H1 (cell line): ENCODE measurements around the gene POLH. TPM values are rescaled to one million over a fixed set of nuclear protein-coding genes. Genes with fewer than 3 reads are reported as not detected.

Source experiments
- CHD7 ChIP-seq: fragments of 300-600 bp; sonication (generic); IDR thresholded peaks from 2 replicates; pipeline ENCODE4 v1.7.1; 2012; ENCODE audit warnings: low read length, moderate library complexity, mild to moderate bottlenecking, inconsistent platforms; ENCODE audit not compliant: insufficient replicate concordance
- polyA plus RNA-seq, 7 experiments: library from polyadenylated mRNA; depleted of rRNA in 3 of 7; stranded (reverse) in 5 of 7; unstranded in 2 of 7; fragments of >200 nt in 5 of 7; fragments of 200-250 nt in 2 of 7; gene quantifications; 1 replicate in 5 of 7; 2 replicates in 1 of 7; 4 replicates in 1 of 7; pipeline versions ENCODE4 v1.2.1 to v1.2.3, GENCODE V29; 2011 to 2013; ENCODE audit warnings: missing spikeins in 2 of 7, mixed read lengths in 2 of 7
- total RNA-seq: library from RNA; stranded (reverse); fragmentation: NEBNext Ultra II Directional; extraction: Animal tissue kit (Norgen Biotek cat#: 25700); gene quantifications from 2 replicates; pipeline ENCODE4 v1.2.1, GENCODE V29; 2021

POLH gene
- total and polyA plus RNA-seq, 2 of the 8 experiments (the other 6 are each of a cell fraction or from before 2014, with no cell fraction given) = 5.8 to 12.4 TPM

GRCh38 chr6:43639984-43640800, 64.2 kb downstream of the POLH start (continued):
- no peak for TF ChIP-seq CHD7
